Pancreas (tissue), 10 donors: ENCODE measurements around the gene CSK. TPM values are rescaled to one million over a fixed set of nuclear protein-coding genes. Genes with fewer than 3 reads are reported as not detected.

ENCODE experiments used
- ATAC-seq, 4 donors: fragments of 200-7000 bp; cut with Tn5 transposase; one replicate each; pipeline versions ENCODE4 v1.8.0 to v1.9.1; 2020; ENCODE audit warnings: mild to moderate bottlenecking in 4 of 4, moderate library complexity in 4 of 4
- DNase-seq, 6 donors: peaks; one replicate each; pipeline ENCODE4 v3.0.0-alpha.2; 2020
- FAIRE-seq: peaks from 2 replicates; lab custom pipeline; 2012; peaks lifted over from hg19 to GRCh38; lab: Jason Lieb, UNC
- H3K27ac ChIP-seq, 4 donors: fragments of 200-600 bp; sonication (generic); 1 replicate in 3 of 4; 2 replicates in 1 of 4; pipeline versions ENCODE4 v1.5.0 to v1.8.0; 2020
- H3K27me3 ChIP-seq, 4 donors: fragments of 200-600 bp; one replicate each; pipeline ENCODE4 v1.8.0; 2021
- H3K36me3 ChIP-seq, 3 donors: fragments of 200-600 bp; sonication (generic) in 1 of 3; one replicate each; pipeline versions ENCODE4 v1.5.0 to v1.8.0; 2020 to 2021
- H3K4me1 ChIP-seq, 3 donors: fragments of 200-600 bp; one replicate each; pipeline ENCODE4 v1.8.0; 2021
- H3K4me3 ChIP-seq, 4 donors: fragments of 200-600 bp; sonication (generic) in 2 of 4; one replicate each; pipeline versions ENCODE4 v1.5.0 to v1.8.0; 2020 to 2021
- H3K9me3 ChIP-seq, 4 donors: fragments of 200-600 bp; one replicate each; pipeline ENCODE4 v1.8.0; 2021
- WGBS, 2 donors: extraction: QIAGEN DNeasy Blood & Tissue Kit; methylation state at CpG; one replicate each; pipeline ENCODE4 v1.1.7; 2013; 5-methylcytosine and 5-hydroxymethylcytosine counted together
- intact Hi-C, 3 donors: fragments of 100-400 bp; cut with DNase I; formaldehyde crosslinking; loops; one replicate each; pipeline versions ENCODE4 v1.11.1 to v1.14.2; 2022
- polyA plus RNA-seq, 2 donors: library from polyadenylated mRNA; stranded (reverse); fragments of 200-250 nt; gene quantifications; one replicate each; pipeline ENCODE4 v1.2.3, GENCODE V29; 2013
- total RNA-seq, 6 donors: library from RNA; stranded (reverse); fragmentation: NEBNext Ultra II Directional in 4 of 6; extraction: Animal tissue kit (Norgen Biotek cat#: 25700) in 4 of 6; gene quantifications; one replicate each; pipeline versions ENCODE4 v1.2.1 to v1.2.4, GENCODE V29; 2021 to 2023
- TF ChIP-seq, protein P1 (sequence below), 4 donors: fragments of 200-600 bp; sonication (generic) in 3 of 4; IDR thresholded peaks; one replicate each; pipeline versions ENCODE4 v1.5.0 to v1.8.0; 2021; ENCODE audit warnings: antibody characterized with exemption in 4 of 4
- donor health status: healthy with polysubstance abuse.
- donor health status: DM: no; HTN: no; CAD: no; lungs with moderate emphysema.
- donor health status: DM: no; HTN: no; CAD: no.
- donor health status: control.
- donor health status: control.
- donor health status: Bipolar disorder and iron deficiency.
- donor health status: DM: yes; HTN: yes; CAD: no.
- donor health status: DM: no; HTN: no; CAD: no.
- donor health status: DM: no; HTN: no; CAD: no.
- donor health status: DM: yes; HTN: yes; CAD: no.

CSK gene
- total and polyA plus RNA-seq, 8 donors = 8.5 to 35.1 (median 16.2) TPM

DNA sequence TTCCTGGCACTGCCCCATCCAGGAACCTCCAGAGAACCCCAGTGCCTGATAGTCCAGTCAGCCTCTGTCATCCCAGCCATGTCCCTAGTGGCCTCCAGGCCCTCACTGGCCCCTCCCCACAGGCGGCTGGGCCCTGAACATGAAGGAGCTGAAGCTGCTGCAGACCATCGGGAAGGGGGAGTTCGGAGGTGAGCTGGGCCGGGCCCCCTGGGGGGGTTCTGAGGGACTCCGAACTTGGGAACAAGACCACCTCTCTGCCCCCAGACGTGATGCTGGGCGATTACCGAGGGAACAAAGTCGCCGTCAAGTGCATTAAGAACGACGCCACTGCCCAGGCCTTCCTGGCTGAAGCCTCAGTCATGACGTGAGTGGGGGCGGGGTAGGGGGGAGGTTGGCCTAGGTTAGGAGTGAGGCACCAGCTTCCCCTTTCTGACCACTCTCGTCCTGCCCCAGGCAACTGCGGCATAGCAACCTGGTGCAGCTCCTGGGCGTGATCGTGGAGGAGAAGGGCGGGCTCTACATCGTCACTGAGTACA is 18.7 kb downstream of the CSK start:
- WGBS, 2 donors = 82 to 85% methylated on average over 20 of the region's 20 CpGs

DNA sequence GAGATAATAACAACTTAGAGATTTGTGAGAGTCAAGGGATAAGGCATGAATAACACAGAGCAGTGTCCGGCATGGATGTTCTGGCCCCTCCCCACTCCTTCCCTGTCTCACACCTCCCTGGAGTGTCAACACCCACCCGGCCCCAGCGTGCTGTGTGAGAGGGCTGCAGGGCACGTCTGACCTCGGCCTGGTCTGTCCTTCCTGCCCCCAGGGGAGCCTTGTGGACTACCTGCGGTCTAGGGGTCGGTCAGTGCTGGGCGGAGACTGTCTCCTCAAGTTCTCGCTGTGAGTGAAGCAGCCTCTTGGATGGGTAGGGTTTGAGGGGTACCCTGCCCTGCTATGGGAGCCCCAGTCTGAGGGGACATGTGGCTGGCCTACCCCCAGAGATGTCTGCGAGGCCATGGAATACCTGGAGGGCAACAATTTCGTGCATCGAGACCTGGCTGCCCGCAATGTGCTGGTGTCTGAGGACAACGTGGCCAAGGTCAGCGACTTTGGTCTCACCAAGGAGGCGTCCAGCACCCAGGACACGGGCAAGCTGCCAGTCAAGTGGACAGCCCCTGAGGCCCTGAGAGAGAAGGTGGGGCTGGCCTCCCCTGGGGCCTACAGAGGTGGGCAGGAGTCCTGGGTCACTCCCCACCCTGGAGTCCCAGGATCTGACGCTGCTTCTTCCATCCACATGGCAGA is 19.6 kb downstream of the CSK start:
- TF ChIP-seq, protein P1, sequence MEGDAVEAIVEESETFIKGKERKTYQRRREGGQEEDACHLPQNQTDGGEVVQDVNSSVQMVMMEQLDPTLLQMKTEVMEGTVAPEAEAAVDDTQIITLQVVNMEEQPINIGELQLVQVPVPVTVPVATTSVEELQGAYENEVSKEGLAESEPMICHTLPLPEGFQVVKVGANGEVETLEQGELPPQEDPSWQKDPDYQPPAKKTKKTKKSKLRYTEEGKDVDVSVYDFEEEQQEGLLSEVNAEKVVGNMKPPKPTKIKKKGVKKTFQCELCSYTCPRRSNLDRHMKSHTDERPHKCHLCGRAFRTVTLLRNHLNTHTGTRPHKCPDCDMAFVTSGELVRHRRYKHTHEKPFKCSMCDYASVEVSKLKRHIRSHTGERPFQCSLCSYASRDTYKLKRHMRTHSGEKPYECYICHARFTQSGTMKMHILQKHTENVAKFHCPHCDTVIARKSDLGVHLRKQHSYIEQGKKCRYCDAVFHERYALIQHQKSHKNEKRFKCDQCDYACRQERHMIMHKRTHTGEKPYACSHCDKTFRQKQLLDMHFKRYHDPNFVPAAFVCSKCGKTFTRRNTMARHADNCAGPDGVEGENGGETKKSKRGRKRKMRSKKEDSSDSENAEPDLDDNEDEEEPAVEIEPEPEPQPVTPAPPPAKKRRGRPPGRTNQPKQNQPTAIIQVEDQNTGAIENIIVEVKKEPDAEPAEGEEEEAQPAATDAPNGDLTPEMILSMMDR (IDR thresholded peaks at IDR 0.05) = no peak
- DNase-seq = no peak
- no peak for FAIRE-seq
- Histone ChIP-seq H3K27me3 (no peaks in the 10 kb centered on the region), H3K27ac (no peak overlapping the region), H3K4me3 (no peak overlapping the region), H3K9me3 (no peaks in the 10 kb centered on the region), H3K4me1 (peaks cover 0 to 4% (median 0%) of the 10 kb centered on the region in 3 donors), H3K36me3 (peaks cover 5 to 7% (median 6%) of the 10 kb centered on the region in 3 donors)
- intact Hi-C loops = no loop called here
- 86 to 87% methylated on average over 18 of the region's 18 CpGs for WGBS, 2 donors
- ATAC-seq = no peak

More for the DNA sequence above, 18.7 kb downstream of the CSK start:
- no peak overlapping the region for H3K4me3 ChIP-seq
- H3K27ac ChIP-seq = no peak overlapping the region
- ATAC-seq (peak in 2 of 4 donors; percentile 2 to 4), FAIRE-seq (no peak), DNase-seq (no peak)
- intact Hi-C loops = no loop called here
- no peaks in the 10 kb centered on the region for H3K27me3 ChIP-seq
- peaks cover 0 to 4% (median 0%) of the 10 kb centered on the region in 3 donors for H3K4me1 ChIP-seq
- TF ChIP-seq, protein P1 (IDR thresholded peaks at IDR 0.05) = no peak
- peaks cover 5 to 7% (median 6%) of the 10 kb centered on the region in 3 donors for H3K36me3 ChIP-seq
- H3K9me3 ChIP-seq = no peaks in the 10 kb centered on the region

DNA sequence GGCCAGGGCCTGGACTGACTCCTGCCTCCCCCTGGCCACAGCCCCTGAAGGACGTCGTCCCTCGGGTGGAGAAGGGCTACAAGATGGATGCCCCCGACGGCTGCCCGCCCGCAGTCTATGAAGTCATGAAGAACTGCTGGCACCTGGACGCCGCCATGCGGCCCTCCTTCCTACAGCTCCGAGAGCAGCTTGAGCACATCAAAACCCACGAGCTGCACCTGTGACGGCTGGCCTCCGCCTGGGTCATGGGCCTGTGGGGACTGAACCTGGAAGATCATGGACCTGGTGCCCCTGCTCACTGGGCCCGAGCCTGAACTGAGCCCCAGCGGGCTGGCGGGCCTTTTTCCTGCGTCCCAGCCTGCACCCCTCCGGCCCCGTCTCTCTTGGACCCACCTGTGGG is 20.4 kb downstream of the CSK start:
- WGBS, 2 donors = 94 to 98% methylated on average over 19 to 20 of the region's 20 CpGs
- Histone ChIP-seq H3K27ac (no peak overlapping the region), H3K4me1 (peaks cover 0 to 4% (median 0%) of the 10 kb centered on the region in 3 donors), H3K36me3 (peaks cover 5 to 7% (median 6%) of the 10 kb centered on the region in 3 donors), H3K4me3 (no peak overlapping the region), H3K27me3 (no peaks in the 10 kb centered on the region), H3K9me3 (no peaks in the 10 kb centered on the region)
- TF ChIP-seq, protein P1 (IDR thresholded peaks at IDR 0.05) = no peak
- ATAC-seq (no peak), DNase-seq (no peak), FAIRE-seq (no peak)
- intact Hi-C loops = no loop called here

DNA sequence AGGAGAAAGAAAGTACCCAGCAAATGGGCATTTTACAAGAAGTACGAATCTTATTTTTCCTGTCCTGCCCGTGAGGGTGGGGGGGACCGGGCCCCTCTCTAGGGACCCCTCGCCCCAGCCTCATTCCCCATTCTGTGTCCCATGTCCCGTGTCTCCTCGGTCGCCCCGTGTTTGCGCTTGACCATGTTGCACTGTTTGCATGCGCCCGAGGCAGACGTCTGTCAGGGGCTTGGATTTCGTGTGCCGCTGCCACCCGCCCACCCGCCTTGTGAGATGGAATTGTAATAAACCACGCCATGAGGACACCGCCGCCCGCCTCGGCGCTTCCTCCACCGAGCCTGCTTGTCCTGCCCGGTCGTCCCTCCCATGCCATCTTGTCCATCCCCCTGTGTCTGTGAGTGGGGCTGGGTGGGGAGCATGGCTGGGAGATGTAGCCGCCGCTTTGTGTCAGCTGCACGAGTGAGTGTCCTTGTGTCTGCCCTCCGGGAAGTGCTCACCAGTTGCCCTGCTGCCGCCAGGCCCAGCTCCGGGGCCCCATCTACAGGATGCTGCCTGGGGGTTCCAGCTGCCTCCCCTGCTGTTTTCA is 21.1 kb downstream of the CSK start:
- no peak for DNase-seq
- WGBS, 2 donors = 92 to 93% methylated on average over 31 of the region's 31 CpGs
- Histone ChIP-seq H3K36me3 (peaks cover 5 to 7% (median 6%) of the 10 kb centered on the region in 3 donors), H3K27me3 (no peaks in the 10 kb centered on the region), H3K27ac (no peak overlapping the region), H3K4me1 (peaks cover 0 to 4% (median 0%) of the 10 kb centered on the region in 3 donors), H3K4me3 (no peak overlapping the region), H3K9me3 (no peaks in the 10 kb centered on the region)
- FAIRE-seq = no peak
- intact Hi-C loops = no loop called here
- TF ChIP-seq, protein P1 (IDR thresholded peaks at IDR 0.05) = no peak
- no peak for ATAC-seq
